ENCODE measurements around the gene FIGN. TPM values are rescaled to one million over a fixed set of nuclear protein-coding genes. Genes with fewer than 3 reads are reported as not detected.
A peak's percentile ranks its signal among the peaks of the same experiment; 100 is the strongest.

FIGN gene
- total and polyA plus RNA-seq, 8 donors = 4.9 to 8.2 (median 6.4) TPM

DNA sequence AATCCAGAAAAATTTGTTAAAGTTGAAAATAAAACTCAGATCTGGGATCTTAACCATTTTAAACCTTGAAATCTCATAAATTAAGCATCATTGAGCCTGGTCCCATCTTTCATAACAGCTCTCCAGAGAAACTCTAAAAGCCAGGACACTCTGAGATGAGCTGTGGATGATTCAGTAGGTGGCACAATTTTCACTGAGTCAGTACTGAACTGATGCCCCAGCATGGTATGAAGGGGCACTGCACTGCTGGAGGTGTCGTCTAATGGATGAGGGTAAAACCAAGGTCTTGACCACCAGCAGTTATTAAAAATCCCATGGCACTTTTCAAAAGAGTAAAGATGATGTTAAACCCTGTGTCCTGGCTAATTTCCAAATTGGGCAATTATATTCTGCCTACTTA lies 170.6 kb downstream of the FIGN start:
- no peak for ATAC-seq
- intact Hi-C loops (cut with DNase I) = no loop called here
- Histone ChIP-seq H3K36me3 (no peaks in the 10 kb centered on the region), H3K4me3 (no peak overlapping the region), H3K9me3 (peaks cover 0 to 3% of the 10 kb centered on the region in 2 donors), H3K4me1 (no peaks in the 10 kb centered on the region), H3K27ac (no peak overlapping the region), H3K27me3 (no peaks in the 10 kb centered on the region)
- TF ChIP-seq CTCF (IDR thresholded peaks at IDR 0.05) = no peak
- no peak for DNase-seq

- intact Hi-C loops (cut with DNase I) = no loop called here
- TF ChIP-seq CTCF (IDR thresholded peaks at IDR 0.05) = no peak
- peak in 2 of 4 donors; percentile 52 to 61 for DNase-seq
- no peak overlapping the region for H3K4me3 ChIP-seq
- no peak for ATAC-seq
- H3K4me1 ChIP-seq = no peaks in the 10 kb centered on the region
- no peaks in the 10 kb centered on the region for H3K36me3 ChIP-seq
- peaks cover 0 to 3% of the 10 kb centered on the region in 2 donors for H3K9me3 ChIP-seq
- no peak overlapping the region for H3K27ac ChIP-seq
- H3K27me3 ChIP-seq = no peaks in the 10 kb centered on the region
These were observed 171.6 kb downstream of the FIGN start for GRCh38 chr2:163564236-163564635.

GRCh38 chr2:163563336-163563735 lies 172.5 kb downstream of the FIGN start:
- DNase-seq (no peak), ATAC-seq (no peak)
- Histone ChIP-seq H3K4me3 (no peak overlapping the region), H3K9me3 (peaks cover 0 to 3% of the 10 kb centered on the region in 2 donors), H3K27me3 (no peaks in the 10 kb centered on the region), H3K27ac (no peak overlapping the region), H3K4me1 (no peaks in the 10 kb centered on the region), H3K36me3 (no peaks in the 10 kb centered on the region)
- no peak for TF ChIP-seq CTCF (IDR thresholded peaks at IDR 0.05)
- intact Hi-C loops (cut with DNase I) = no loop called here

DNA sequence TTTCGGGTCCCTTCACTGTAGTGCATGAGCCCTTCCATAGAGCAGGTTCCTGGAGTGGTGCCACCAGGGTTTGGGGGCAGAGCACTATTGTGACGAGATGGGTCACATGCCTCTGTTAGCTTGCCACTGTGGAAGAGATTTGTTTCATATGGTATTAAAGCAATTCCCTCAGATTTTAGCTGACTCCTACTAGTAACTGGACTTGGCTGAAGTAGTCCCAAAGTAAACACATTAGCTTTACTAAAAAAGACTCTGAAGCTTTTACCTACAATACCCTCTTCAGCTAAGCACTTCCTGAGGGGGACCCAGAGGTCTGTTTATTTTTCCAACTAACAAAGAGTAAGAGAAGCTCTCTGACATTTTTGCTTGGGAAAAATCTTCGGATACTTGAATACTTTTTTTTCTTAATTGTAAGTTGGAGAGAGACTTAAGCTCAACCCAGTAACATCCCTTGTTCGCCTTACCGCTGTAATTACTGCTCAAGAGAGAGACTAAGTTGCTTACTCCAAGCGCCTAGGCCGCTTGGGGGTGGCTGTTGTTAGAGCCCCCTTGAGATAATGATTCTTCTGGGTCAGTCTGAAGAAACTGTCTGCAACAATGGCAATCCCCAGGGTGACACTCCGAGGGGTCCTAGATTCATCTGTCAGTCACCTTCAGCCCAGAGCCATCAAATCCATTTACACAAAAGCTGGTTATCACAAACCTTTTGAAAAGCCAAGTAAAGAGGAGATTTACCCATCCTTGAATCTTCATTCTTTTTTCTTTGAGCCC lies 177.4 kb downstream of the FIGN start:
- H3K36me3 ChIP-seq = no peaks in the 10 kb centered on the region
- H3K4me1 ChIP-seq = no peaks in the 10 kb centered on the region
- intact Hi-C loops (cut with DNase I) = no loop called here
- no peak for TF ChIP-seq CTCF (IDR thresholded peaks at IDR 0.05)
- peaks cover 0 to 3% of the 10 kb centered on the region in 2 donors for H3K9me3 ChIP-seq
- DNase-seq (peak in 2 of 4 donors; percentile 19 to 48), ATAC-seq (peak; percentile 90)
- H3K4me3 ChIP-seq = no peak overlapping the region
- no peak overlapping the region for H3K27ac ChIP-seq
- no peaks in the 10 kb centered on the region for H3K27me3 ChIP-seq

DNA sequence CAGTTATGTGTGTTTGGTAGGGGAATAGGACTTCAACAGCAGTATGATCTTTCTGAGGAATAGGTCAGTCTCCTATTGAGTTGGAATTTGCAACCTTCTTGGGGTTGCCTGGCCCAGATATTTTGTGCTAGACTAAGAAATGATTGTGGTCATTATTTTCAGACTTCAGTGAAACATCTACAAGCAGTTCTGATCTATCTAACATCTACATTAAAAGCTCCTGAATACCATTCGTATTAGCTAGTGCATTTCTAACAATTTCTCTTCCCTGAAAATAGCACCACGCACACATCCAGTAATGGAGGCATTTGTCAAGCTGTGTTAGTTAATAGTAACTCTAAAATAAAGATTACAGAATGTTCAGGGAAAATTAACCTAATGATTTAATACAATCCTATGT lies 179.3 kb downstream of the FIGN start:
- Histone ChIP-seq H3K27me3 (no peaks in the 10 kb centered on the region), H3K27ac (no peak overlapping the region), H3K36me3 (no peaks in the 10 kb centered on the region), H3K4me1 (no peaks in the 10 kb centered on the region), H3K9me3 (peaks cover 0 to 3% of the 10 kb centered on the region in 2 donors), H3K4me3 (no peak overlapping the region)
- ATAC-seq = no peak
- no peak for DNase-seq
- intact Hi-C loops (cut with DNase I) = no loop called here
- no peak for TF ChIP-seq CTCF (IDR thresholded peaks at IDR 0.05)
